Thoracic aorta (tissue), 2 donors: Measurements from ENCODE around the gene PPP1R12A. TPM values are rescaled to one million over a fixed set of nuclear protein-coding genes. Genes with fewer than 3 reads are reported as not detected.

Experiments
- ATAC-seq: fragments of 150-250 bp; one replicate; pipeline ENCODE4 v1.8.0; 2017; ENCODE audit warnings: low read depth; ENCODE audit not compliant: insufficient number of reproducible peaks, low FRiP score
- DNase-seq: peaks from one replicate; pipeline ENCODE4 v3.0.0-alpha.2; 2020; ENCODE audit warnings: low spot score
- H3K27ac ChIP-seq, 2 donors: fragments of 200-600 bp; sonication (generic); 1 replicate in 1 of 2; 2 replicates in 1 of 2; pipeline ENCODE4 v1.5.1; 2016; ENCODE audit warnings: mild to moderate bottlenecking in 2 of 2, moderate library complexity in 2 of 2
- H3K27me3 ChIP-seq: fragments of 200-600 bp; sonication (generic); replicated peaks from 2 replicates; pipeline ENCODE4 v1.6.0; 2016; ENCODE audit warnings: mild to moderate bottlenecking; ENCODE audit not compliant: insufficient read depth
- H3K36me3 ChIP-seq: fragments of 200-600 bp; sonication (generic); one replicate; pipeline ENCODE4 v1.5.1; 2016
- H3K4me1 ChIP-seq, 2 donors: fragments of 200-600 bp; sonication (generic); 1 replicate in 1 of 2; 2 replicates in 1 of 2; pipeline versions ENCODE4 v1.5.1 to v1.6.0; 2016; ENCODE audit warnings: low read depth in 2 of 2, mild to moderate bottlenecking in 1 of 2; ENCODE audit not compliant: control insufficient read depth in 1 of 2
- H3K4me3 ChIP-seq: fragments of 200-600 bp; sonication (generic); 2 replicates; pipeline ENCODE4 v1.5.1; 2016; ENCODE audit warnings: mild to moderate bottlenecking
- H3K9me3 ChIP-seq: fragments of 200-600 bp; sonication (generic); 2 replicates; pipeline ENCODE4 v1.5.1; 2016
- total RNA-seq, 2 donors: library from RNA; depleted of rRNA; stranded (reverse); fragments of >200 nt; gene quantifications; one replicate each; pipeline versions ENCODE4 v1.1.0 to v1.2.3, GENCODE V29; 2016
- TF ChIP-seq, protein P1 (sequence below): fragments of 200-600 bp; sonication (generic); IDR thresholded peaks from one replicate; pipeline ENCODE4 v1.5.1; 2019; ENCODE audit warnings: antibody characterized with exemption

PPP1R12A gene
- total RNA-seq, 2 donors from 2014 or later, result 151 to 199 TPM

DNA sequence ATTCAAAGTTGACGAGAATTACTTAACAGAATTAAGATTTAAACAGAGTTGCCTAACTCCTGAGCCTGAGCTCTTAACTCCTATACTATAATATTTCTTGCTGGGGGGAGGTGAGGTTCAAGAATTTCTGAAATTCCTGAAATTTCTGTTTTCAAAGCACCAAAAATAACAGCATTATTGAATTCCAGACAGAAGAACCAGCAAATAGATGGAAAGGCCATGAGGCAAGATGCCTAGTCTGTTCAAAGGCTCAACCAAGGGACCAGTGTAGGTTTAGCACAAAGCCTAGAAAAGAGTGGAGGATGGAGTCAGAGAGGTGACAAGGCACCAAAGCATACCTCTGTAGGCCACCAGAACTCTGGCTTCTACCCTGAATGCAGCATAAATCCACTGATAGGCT lies 76.4 kb downstream of the PPP1R12A start:
- DNase-seq (no peak), ATAC-seq (no peak)
- TF ChIP-seq, protein P1, sequence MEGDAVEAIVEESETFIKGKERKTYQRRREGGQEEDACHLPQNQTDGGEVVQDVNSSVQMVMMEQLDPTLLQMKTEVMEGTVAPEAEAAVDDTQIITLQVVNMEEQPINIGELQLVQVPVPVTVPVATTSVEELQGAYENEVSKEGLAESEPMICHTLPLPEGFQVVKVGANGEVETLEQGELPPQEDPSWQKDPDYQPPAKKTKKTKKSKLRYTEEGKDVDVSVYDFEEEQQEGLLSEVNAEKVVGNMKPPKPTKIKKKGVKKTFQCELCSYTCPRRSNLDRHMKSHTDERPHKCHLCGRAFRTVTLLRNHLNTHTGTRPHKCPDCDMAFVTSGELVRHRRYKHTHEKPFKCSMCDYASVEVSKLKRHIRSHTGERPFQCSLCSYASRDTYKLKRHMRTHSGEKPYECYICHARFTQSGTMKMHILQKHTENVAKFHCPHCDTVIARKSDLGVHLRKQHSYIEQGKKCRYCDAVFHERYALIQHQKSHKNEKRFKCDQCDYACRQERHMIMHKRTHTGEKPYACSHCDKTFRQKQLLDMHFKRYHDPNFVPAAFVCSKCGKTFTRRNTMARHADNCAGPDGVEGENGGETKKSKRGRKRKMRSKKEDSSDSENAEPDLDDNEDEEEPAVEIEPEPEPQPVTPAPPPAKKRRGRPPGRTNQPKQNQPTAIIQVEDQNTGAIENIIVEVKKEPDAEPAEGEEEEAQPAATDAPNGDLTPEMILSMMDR, result no peak
- no peaks in the 10 kb centered on the region for H3K27me3 ChIP-seq
- H3K27ac ChIP-seq, result peak overlapping the region in 1 of 2 donors; percentile 23
- H3K36me3 ChIP-seq, result no peaks in the 10 kb centered on the region
- H3K9me3 ChIP-seq, result no peaks in the 10 kb centered on the region
- H3K4me1 ChIP-seq, result peaks cover 7 to 10% of the 10 kb centered on the region in 2 donors
- no peak overlapping the region for H3K4me3 ChIP-seq

DNA sequence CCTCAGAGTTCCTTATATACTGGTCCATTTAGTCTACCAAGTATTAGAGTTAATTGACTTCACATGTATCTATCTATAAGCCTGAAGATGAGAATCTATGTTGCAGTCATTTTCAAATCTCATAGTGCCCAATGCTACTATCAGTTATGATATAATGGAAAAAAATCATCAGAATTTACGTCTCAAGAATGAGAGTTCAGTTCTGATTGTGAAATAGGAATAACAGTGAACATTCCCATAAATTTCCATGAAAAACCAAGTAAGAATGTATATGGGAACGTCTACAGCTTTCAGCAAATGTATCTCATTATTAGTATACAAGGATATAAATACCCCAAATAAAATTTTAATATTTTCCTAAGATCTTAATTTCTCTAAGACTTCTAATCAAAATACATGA lies 77.2 kb downstream of the PPP1R12A start:
- H3K4me1 ChIP-seq, result peaks cover 7 to 11% of the 10 kb centered on the region in 2 donors
- H3K4me3 ChIP-seq, result no peak overlapping the region
- H3K27me3 ChIP-seq, result no peaks in the 10 kb centered on the region
- no peaks in the 10 kb centered on the region for H3K36me3 ChIP-seq
- H3K9me3 ChIP-seq, result no peaks in the 10 kb centered on the region
- no peak for DNase-seq
- no peak overlapping the region for H3K27ac ChIP-seq
- TF ChIP-seq, protein P1, result no peak
- ATAC-seq, result no peak

DNA sequence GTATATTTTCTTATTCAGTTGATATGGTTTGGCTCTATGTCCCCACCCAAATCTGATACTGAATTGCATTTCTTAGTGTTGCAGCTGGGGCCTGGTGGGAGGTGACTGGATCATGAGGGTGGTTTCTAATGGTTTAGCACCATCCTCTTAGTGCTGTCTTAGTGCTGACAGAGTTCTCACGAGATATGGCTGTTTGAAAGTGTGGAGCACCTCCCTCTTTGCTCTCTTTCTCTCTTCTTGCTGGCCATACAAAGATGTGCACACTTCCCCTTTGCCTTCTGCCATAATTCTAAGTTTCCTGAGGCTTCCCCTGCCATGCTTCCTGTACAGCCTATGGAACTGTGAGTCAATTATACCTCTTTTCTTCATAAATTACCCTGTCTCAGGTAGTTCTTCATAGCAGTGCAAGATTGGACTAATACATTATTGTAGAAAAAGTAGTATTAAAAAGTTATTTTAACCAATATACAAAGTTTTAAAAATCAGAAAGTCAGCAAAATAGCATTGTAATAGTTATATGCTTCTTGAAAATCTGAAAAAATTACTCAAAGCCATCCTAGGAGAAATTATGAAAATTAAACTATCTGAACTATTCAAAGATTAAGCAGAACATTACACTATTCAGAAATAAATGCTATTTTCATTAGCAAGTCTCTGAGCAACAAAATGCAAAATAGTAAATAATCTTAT lies 84.1 kb downstream of the PPP1R12A start:
- no peak for ATAC-seq
- Histone ChIP-seq H3K27ac (no peak overlapping the region), H3K27me3 (no peaks in the 10 kb centered on the region), H3K36me3 (no peaks in the 10 kb centered on the region), H3K4me3 (no peak overlapping the region), H3K4me1 (peaks cover 9 to 21% of the 10 kb centered on the region in 2 donors), H3K9me3 (peaks cover 4% of the 10 kb centered on the region)
- DNase-seq, result no peak
- TF ChIP-seq, protein P1, result no peak

DNA sequence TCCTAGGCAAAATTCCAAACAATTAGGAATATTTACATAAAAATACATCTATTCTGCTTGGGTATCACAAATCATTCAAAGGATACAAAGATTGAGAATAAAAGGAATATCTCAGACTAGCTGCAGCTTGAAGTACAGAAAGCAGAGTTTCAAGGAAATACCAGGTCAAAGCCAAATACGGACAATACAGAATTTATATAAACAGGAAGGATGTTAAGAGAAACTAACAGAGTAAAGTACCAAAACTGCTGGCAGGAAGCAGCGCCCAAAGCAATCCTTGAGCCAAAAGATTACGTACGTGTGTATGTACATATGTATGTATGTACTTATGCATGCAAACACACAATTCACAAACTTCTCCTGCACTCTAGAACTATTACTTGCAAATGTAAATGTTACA lies 86.6 kb downstream of the PPP1R12A start:
- DNase-seq (no peak), ATAC-seq (no peak)
- no peak overlapping the region for H3K27ac ChIP-seq
- H3K9me3 ChIP-seq, result peaks cover 4% of the 10 kb centered on the region
- H3K36me3 ChIP-seq, result peaks cover 7% of the 10 kb centered on the region
- H3K4me1 ChIP-seq, result peaks cover 14 to 32% of the 10 kb centered on the region in 2 donors
- TF ChIP-seq, protein P1, result no peak
- H3K27me3 ChIP-seq, result no peaks in the 10 kb centered on the region
- no peak overlapping the region for H3K4me3 ChIP-seq

DNA sequence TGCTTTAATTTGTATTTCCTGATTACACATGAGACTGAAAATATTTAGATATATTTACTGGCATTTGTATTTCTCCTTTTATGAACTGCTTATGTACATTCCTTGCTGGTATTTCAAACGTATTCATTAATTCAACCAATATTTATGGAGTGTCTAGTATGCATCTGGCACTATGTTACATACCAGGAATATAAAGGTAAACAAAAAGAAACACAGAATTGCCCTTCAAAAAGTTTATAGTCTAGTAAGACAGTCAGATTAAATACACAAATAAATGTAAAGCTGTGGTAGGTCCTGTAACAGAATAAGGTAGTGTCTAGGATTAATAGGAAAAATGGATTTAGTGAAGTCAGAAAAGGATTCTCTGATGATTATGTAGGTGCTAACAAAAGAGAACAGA lies 87.5 kb downstream of the PPP1R12A start:
- TF ChIP-seq, protein P1, result no peak
- H3K27ac ChIP-seq, result no peak overlapping the region

More for the DNA sequence above, 87.5 kb downstream of the PPP1R12A start:
- peaks cover 7% of the 10 kb centered on the region for H3K36me3 ChIP-seq
- H3K27me3 ChIP-seq, result no peaks in the 10 kb centered on the region
- DNase-seq (no peak), ATAC-seq (no peak)
- peaks cover 12 to 36% of the 10 kb centered on the region in 2 donors for H3K4me1 ChIP-seq
- no peak overlapping the region for H3K4me3 ChIP-seq
- peaks cover 4% of the 10 kb centered on the region for H3K9me3 ChIP-seq
